Measurements from ENCODE around the gene KRT15. TPM values are rescaled to one million over a fixed set of nuclear protein-coding genes. Genes with fewer than 3 reads are reported as not detected.

KRT15 gene
- total RNA-seq, 1 donor from 2014 or later: 0.79 TPM

DNA sequence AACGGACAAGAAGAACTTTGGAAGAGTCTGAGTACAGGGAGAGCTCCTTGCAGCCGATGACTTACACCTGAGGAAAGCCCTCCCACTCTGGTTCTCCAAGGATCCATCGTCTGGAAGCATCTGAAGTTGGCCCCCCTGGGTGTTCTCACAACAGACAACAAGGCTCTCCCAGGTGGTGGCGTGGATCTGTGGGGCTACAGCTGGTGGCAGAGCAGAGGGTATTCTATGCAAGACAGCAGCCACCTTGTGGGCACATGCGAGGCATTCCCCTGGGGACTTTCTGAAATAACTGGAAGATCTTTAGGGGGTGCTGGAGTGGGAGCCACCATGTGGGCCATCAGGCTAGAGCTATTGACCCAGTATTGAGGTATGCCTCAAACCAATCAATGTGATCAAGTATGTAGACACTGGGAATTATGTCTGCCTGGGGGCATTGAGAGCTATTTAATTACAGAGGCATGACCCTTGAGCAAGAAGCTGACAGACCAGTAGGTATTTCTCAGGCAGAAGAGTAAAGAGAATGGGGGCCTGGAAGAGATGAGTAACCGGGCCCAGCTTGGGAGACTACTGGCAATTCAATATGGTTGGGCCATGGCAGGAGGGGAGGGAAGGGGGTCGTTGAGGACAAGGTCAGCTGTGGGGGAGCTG is 16.3 kb upstream of the KRT15 start:
- TF ChIP-seq EZH2 (IDR thresholded peaks at IDR 0.05; ENCODE audit: insufficient read depth, low read length) (no peak), CTCF (IDR thresholded peaks at IDR 0.05; ENCODE audit: insufficient read depth, low read depth, low read length) (no peak)
- DNase-seq (ENCODE audit: low read depth): no peak
- FAIRE-seq: no peak
- Histone ChIP-seq H4K20me1 (ENCODE audit: insufficient read depth, low read length) (no peaks in the 10 kb centered on the region), H3K4me3 (ENCODE audit: insufficient read depth, low read depth, low read length) (no peak overlapping the region), H3K79me2 (ENCODE audit: insufficient read depth, low read length) (no peaks in the 10 kb centered on the region), H3K27ac (ENCODE audit: low read depth, low read length) (no peak overlapping the region), H3K9me3 (ENCODE audit: insufficient read depth, low read depth, low read length) (no peaks in the 10 kb centered on the region), H3K4me2 (ENCODE audit: low read length) (no peak overlapping the region), H3K27me3 (ENCODE audit: insufficient read depth, low read length) (no peaks in the 10 kb centered on the region), H3K36me3 (ENCODE audit: insufficient read depth, low read length) (no peaks in the 10 kb centered on the region), H3K4me1 (ENCODE audit: insufficient read depth, low read length) (peaks cover 22% of the 10 kb centered on the region), H2AFZ (ENCODE audit: low read depth, low read length) (no peak overlapping the region), H3K9ac (ENCODE audit: low read length) (no peak overlapping the region)
- Mint-ChIP-seq H3K36me3 (ENCODE audit: low read depth, unreplicated experiment) (peaks cover 2% of the 10 kb centered on the region), H3K27me3 (ENCODE audit: low read depth, unreplicated experiment) (peaks cover 14% of the 10 kb centered on the region), H3K27ac (ENCODE audit: unreplicated experiment) (no peak overlapping the region), H3K9me3 (ENCODE audit: unreplicated experiment) (no peaks in the 10 kb centered on the region), H3K4me3 (ENCODE audit: unreplicated experiment) (no peak overlapping the region), H3K4me1 (ENCODE audit: low read depth, unreplicated experiment) (peaks cover 22% of the 10 kb centered on the region)

- H3K4me1 Mint-ChIP-seq (ENCODE audit: low read depth, unreplicated experiment): peaks cover 24% of the 10 kb centered on the region
- peaks cover 2% of the 10 kb centered on the region for H3K36me3 Mint-ChIP-seq (ENCODE audit: low read depth, unreplicated experiment)
- Histone ChIP-seq H3K79me2 (ENCODE audit: insufficient read depth, low read length) (no peaks in the 10 kb centered on the region), H3K9me3 (ENCODE audit: insufficient read depth, low read depth, low read length) (no peaks in the 10 kb centered on the region), H3K36me3 (ENCODE audit: insufficient read depth, low read length) (no peaks in the 10 kb centered on the region), H4K20me1 (ENCODE audit: insufficient read depth, low read length) (no peaks in the 10 kb centered on the region), H3K27ac (ENCODE audit: low read depth, low read length) (no peak overlapping the region), H3K4me2 (ENCODE audit: low read length) (no peak overlapping the region), H3K9ac (ENCODE audit: low read length) (no peak overlapping the region), H3K4me1 (ENCODE audit: insufficient read depth, low read length) (peaks cover 26% of the 10 kb centered on the region), H3K4me3 (ENCODE audit: insufficient read depth, low read depth, low read length) (no peak overlapping the region), H2AFZ (ENCODE audit: low read depth, low read length) (no peak overlapping the region), H3K27me3 (ENCODE audit: insufficient read depth, low read length) (no peaks in the 10 kb centered on the region)
- DNase-seq (ENCODE audit: low read depth): no peak
- no peak overlapping the region for H3K27ac Mint-ChIP-seq (ENCODE audit: unreplicated experiment)
- peaks cover 17% of the 10 kb centered on the region for H3K27me3 Mint-ChIP-seq (ENCODE audit: low read depth, unreplicated experiment)
- no peak overlapping the region for H3K4me3 Mint-ChIP-seq (ENCODE audit: unreplicated experiment)
- no peak for TF ChIP-seq CTCF (IDR thresholded peaks at IDR 0.05; ENCODE audit: insufficient read depth, low read depth, low read length)
- no peak for TF ChIP-seq EZH2 (IDR thresholded peaks at IDR 0.05; ENCODE audit: insufficient read depth, low read length)
- FAIRE-seq: no peak
- H3K9me3 Mint-ChIP-seq (ENCODE audit: unreplicated experiment): no peaks in the 10 kb centered on the region
Observed at GRCh38 chr17:41533613-41534012, 14.9 kb upstream of the KRT15 start.

DNA sequence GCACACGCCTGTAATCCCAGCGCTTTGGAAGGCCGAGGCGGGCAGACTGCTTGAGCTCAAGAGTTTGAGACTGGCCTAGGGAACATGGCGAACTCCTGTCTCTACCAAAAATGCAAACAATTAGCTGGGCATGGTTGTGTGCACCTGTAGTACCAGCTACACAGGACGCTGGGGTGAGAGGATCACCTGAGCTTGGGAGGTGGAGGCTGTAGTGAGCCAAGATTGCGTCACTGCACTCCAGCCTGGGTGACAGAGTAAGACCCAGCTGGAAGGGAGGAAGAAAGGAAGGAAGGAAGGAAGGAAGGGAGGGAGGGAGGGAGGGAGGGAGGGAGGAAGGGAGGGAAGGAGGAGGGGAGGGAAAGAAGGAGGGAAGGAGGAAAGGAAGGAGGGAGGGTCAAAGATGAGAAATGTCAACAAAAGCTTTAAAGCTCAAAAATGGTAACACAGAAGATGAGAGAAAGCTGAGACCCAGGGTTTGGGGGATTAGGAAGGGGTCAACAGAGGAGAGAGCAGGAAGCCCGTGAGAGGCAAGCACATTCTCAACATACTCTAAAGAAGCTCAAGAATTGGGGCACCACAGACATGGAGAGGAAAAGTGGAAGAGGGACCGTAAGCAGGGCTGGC is 14.4 kb upstream of the KRT15 start:
- peaks cover 21% of the 10 kb centered on the region for H3K4me1 Mint-ChIP-seq (ENCODE audit: low read depth, unreplicated experiment)
- DNase-seq (ENCODE audit: low read depth): no peak

More for the DNA sequence above, 14.4 kb upstream of the KRT15 start:
- Histone ChIP-seq H3K9me3 (ENCODE audit: insufficient read depth, low read depth, low read length) (no peaks in the 10 kb centered on the region), H3K4me2 (ENCODE audit: low read length) (no peak overlapping the region), H3K27ac (ENCODE audit: low read depth, low read length) (no peak overlapping the region), H3K4me1 (ENCODE audit: insufficient read depth, low read length) (peaks cover 22% of the 10 kb centered on the region), H3K9ac (ENCODE audit: low read length) (no peak overlapping the region), H3K36me3 (ENCODE audit: insufficient read depth, low read length) (no peaks in the 10 kb centered on the region), H2AFZ (ENCODE audit: low read depth, low read length) (no peak overlapping the region), H3K27me3 (ENCODE audit: insufficient read depth, low read length) (no peaks in the 10 kb centered on the region), H3K4me3 (ENCODE audit: insufficient read depth, low read depth, low read length) (no peak overlapping the region), H3K79me2 (ENCODE audit: insufficient read depth, low read length) (no peaks in the 10 kb centered on the region), H4K20me1 (ENCODE audit: insufficient read depth, low read length) (no peaks in the 10 kb centered on the region)
- FAIRE-seq: no peak
- H3K27me3 Mint-ChIP-seq (ENCODE audit: low read depth, unreplicated experiment): peaks cover 19% of the 10 kb centered on the region
- no peaks in the 10 kb centered on the region for H3K9me3 Mint-ChIP-seq (ENCODE audit: unreplicated experiment)
- H3K27ac Mint-ChIP-seq (ENCODE audit: unreplicated experiment): no peak overlapping the region
- no peak overlapping the region for H3K4me3 Mint-ChIP-seq (ENCODE audit: unreplicated experiment)
- TF ChIP-seq EZH2 (IDR thresholded peaks at IDR 0.05; ENCODE audit: insufficient read depth, low read length) (no peak), CTCF (IDR thresholded peaks at IDR 0.05; ENCODE audit: insufficient read depth, low read depth, low read length) (no peak)
- peaks cover 2% of the 10 kb centered on the region for H3K36me3 Mint-ChIP-seq (ENCODE audit: low read depth, unreplicated experiment)

All from astrocyte (in vitro differentiated cells and primary cell).